GM10248 (cell line): Measurements from ENCODE around the gene ARHGAP23.

Experiments
- CTCF ChIA-PET: fragments of 300-600 bp; sonication (Branson Sonifier 250); formaldehyde crosslinking; extraction: SDS; loops from one replicate; lab custom pipeline; 2021; ENCODE audit warnings: antibody characterized with exemption; lab: Yijun Ruan, JAX
- POLR2A ChIA-PET: fragments of 350-650 bp; sonication (Branson Sonifier 250); formaldehyde crosslinking; extraction: SDS; loops from one replicate; lab custom pipeline; 2020; ENCODE audit warnings: antibody characterized with exemption; lab: Yijun Ruan, JAX
- DNase-seq: peaks from one replicate; pipeline ENCODE4 v3.0.0; 2012; ENCODE audit errors: extremely low spot score
- CTCF ChIP-seq: IDR thresholded peaks from 2 replicates; pipeline ENCODE4 v1.5.1; 2012; ENCODE audit warnings: mild to moderate bottlenecking, low read depth; ENCODE audit errors: extremely low read depth, missing control alignments, control extremely low read depth

The ARHGAP23 gene

GRCh38 chr17:38458521-38458920 is 30.3 kb downstream of the ARHGAP23 start:
- TF ChIP-seq CTCF, result no peak
- ChIA-PET POLR2A (no interaction called here), CTCF (interaction anchor here (1.9 kb wide), 1 partner anchor 100 kb away, joined by 4 read pairs; no protein-coding TSS in a partner anchor)
- no peak for DNase-seq

DNA sequence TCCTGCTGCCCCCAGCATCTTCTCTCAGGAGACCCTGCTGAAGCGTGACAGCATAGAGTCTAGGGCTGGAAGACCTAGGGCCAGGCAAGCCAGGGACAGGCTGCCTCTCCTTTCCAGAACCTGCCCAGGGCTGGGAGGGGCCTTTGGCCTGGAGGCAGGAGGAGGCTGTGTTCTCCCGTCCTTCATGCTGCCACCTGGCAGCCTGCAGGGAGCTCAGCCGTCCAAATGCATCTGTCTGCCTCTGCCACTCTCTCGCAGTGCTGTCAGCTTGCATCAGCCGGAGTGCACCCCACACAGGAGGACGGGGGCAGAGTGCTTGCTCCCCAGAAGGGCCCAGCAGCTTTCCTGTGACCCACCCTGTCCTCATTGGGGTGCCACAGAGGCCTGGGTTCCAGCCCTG is 31.3 kb downstream of the ARHGAP23 start:
- TF ChIP-seq CTCF, result no peak

GRCh38 chr17:38460082-38460715 is 31.9 kb downstream of the ARHGAP23 start:
- no peak for DNase-seq
- POLR2A ChIA-PET, result no interaction called here
- CTCF ChIA-PET, result interaction anchor here (0.7 to 1.9 kb wide), 3 partner anchors 9 to 98 kb away, joined by 3 to 4 read pairs (median 3); no protein-coding TSS in a partner anchor
- no peak for TF ChIP-seq CTCF

More for the DNA sequence above, 31.3 kb downstream of the ARHGAP23 start:
- CTCF ChIA-PET, result interaction anchor here (0.7 to 1.9 kb wide), 3 partner anchors 9 to 99 kb away, joined by 3 to 4 read pairs (median 3); no protein-coding TSS in a partner anchor
- DNase-seq, result no peak
- POLR2A ChIA-PET, result no interaction called here

- ChIA-PET CTCF (interaction anchor here (1.0 kb wide), 1 partner anchor 25 kb away, joined by 3 read pairs; no protein-coding TSS in a partner anchor), POLR2A (no interaction called here)
- TF ChIP-seq CTCF, result no peak
- no peak for DNase-seq
Observed at GRCh38 chr17:38460716-38461630, 32.7 kb downstream of the ARHGAP23 start.

DNA sequence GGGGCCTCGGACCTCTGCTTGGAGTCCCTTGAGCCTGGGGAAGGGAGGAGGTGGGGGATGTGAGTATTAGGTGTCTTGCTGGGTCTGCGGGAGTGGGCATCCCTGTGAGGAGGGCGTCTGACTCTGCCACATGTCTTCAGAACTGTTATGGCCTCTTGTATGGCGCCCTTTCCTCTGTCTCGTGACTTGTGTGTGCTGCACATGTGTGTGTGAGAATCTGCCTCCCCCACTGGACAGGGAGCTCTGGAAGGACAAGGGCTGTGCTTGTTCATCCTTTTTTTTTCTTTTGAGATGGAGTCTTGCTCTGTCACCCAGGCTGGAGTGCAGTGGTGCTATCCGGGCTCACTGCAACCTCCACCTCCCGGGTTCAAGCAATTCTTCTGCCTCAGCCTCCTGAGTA is 33.4 kb downstream of the ARHGAP23 start:
- ChIA-PET CTCF (interaction anchor here (1.0 kb wide), 1 partner anchor 24 kb away, joined by 3 read pairs; no protein-coding TSS in a partner anchor), POLR2A (no interaction called here)
- no peak for TF ChIP-seq CTCF
- DNase-seq, result no peak

- peak; percentile 16 for DNase-seq
- POLR2A ChIA-PET, result no interaction called here
- CTCF ChIA-PET, result no interaction called here
- TF ChIP-seq CTCF, result no peak
Observed at GRCh38 chr17:38463451-38463858, 35.2 kb downstream of the ARHGAP23 start.
